ENCODE results near the gene C10orf105.

C10orf105 gene

GRCh38 chr10:71756311-71757191 is 37.0 kb upstream of the C10orf105 start:
- H3K4me1 ChIP-seq (ENCODE audit: insufficient read depth, low read length) = peaks cover 3% of the 10 kb centered on the region; the same call in 1 of the 2 replicates
- no peaks in the 10 kb centered on the region for H3K36me3 ChIP-seq (ENCODE audit: insufficient read depth, low read depth, low read length)
- H3K9ac ChIP-seq (ENCODE audit: low read depth, low read length) = no peak overlapping the region
- H3K4me3 ChIP-seq (ENCODE audit: low read length) = no peak overlapping the region
- H3K27ac ChIP-seq (ENCODE audit: low read length) = no peak overlapping the region
- no peaks in the 10 kb centered on the region for H3K27me3 ChIP-seq (ENCODE audit: insufficient read depth, low read length)
- H3K9me3 ChIP-seq (ENCODE audit: insufficient read depth, low read depth, low read length) = no peaks in the 10 kb centered on the region

GRCh38 chr10:71755179-71755879 is 35.8 kb upstream of the C10orf105 start:
- no peak overlapping the region for H3K4me3 ChIP-seq (ENCODE audit: low read length)
- no peaks in the 10 kb centered on the region for H3K36me3 ChIP-seq (ENCODE audit: insufficient read depth, low read depth, low read length)
- H3K27me3 ChIP-seq (ENCODE audit: insufficient read depth, low read length) = no peaks in the 10 kb centered on the region
- H3K9me3 ChIP-seq (ENCODE audit: insufficient read depth, low read depth, low read length) = no peaks in the 10 kb centered on the region
- no peak overlapping the region for H3K27ac ChIP-seq (ENCODE audit: low read length)
- H3K4me1 ChIP-seq (ENCODE audit: insufficient read depth, low read length) = peaks cover 3% of the 10 kb centered on the region; the same call in 1 of the 2 replicates
- no peak overlapping the region for H3K9ac ChIP-seq (ENCODE audit: low read depth, low read length)

GRCh38 chr10:71754562-71754961 is 35.0 kb upstream of the C10orf105 start:
- no peak overlapping the region for H3K4me3 ChIP-seq (ENCODE audit: low read length)
- no peaks in the 10 kb centered on the region for H3K9me3 ChIP-seq (ENCODE audit: insufficient read depth, low read depth, low read length)
- H3K9ac ChIP-seq (ENCODE audit: low read depth, low read length) = no peak overlapping the region
- H3K27ac ChIP-seq (ENCODE audit: low read length) = no peak overlapping the region
- no peaks in the 10 kb centered on the region for H3K36me3 ChIP-seq (ENCODE audit: insufficient read depth, low read depth, low read length)
- H3K4me1 ChIP-seq (ENCODE audit: insufficient read depth, low read length) = peaks cover 3% of the 10 kb centered on the region; the same call in 1 of the 2 replicates
- no peaks in the 10 kb centered on the region for H3K27me3 ChIP-seq (ENCODE audit: insufficient read depth, low read length)

GRCh38 chr10:71753960-71754505 is 34.5 kb upstream of the C10orf105 start:
- Histone ChIP-seq H3K9me3 (ENCODE audit: insufficient read depth, low read depth, low read length) (no peaks in the 10 kb centered on the region), H3K36me3 (ENCODE audit: insufficient read depth, low read depth, low read length) (no peaks in the 10 kb centered on the region), H3K4me3 (ENCODE audit: low read length) (no peak overlapping the region), H3K9ac (ENCODE audit: low read depth, low read length) (no peak overlapping the region), H3K27me3 (ENCODE audit: insufficient read depth, low read length) (no peaks in the 10 kb centered on the region), H3K27ac (ENCODE audit: low read length) (no peak overlapping the region), H3K4me1 (ENCODE audit: insufficient read depth, low read length) (peaks cover 3% of the 10 kb centered on the region; the same call in 1 of the 2 replicates)

GRCh38 chr10:71753091-71753959 is 33.7 kb upstream of the C10orf105 start:
- Histone ChIP-seq H3K4me1 (ENCODE audit: insufficient read depth, low read length) (peaks cover 3% of the 10 kb centered on the region; the same call in 1 of the 2 replicates), H3K4me3 (ENCODE audit: low read length) (no peak overlapping the region), H3K27ac (ENCODE audit: low read length) (no peak overlapping the region), H3K9ac (ENCODE audit: low read depth, low read length) (no peak overlapping the region), H3K9me3 (ENCODE audit: insufficient read depth, low read depth, low read length) (no peaks in the 10 kb centered on the region), H3K36me3 (ENCODE audit: insufficient read depth, low read depth, low read length) (no peaks in the 10 kb centered on the region), H3K27me3 (ENCODE audit: insufficient read depth, low read length) (no peaks in the 10 kb centered on the region)

- Histone ChIP-seq H3K9ac (ENCODE audit: low read depth, low read length) (no peak overlapping the region), H3K4me1 (ENCODE audit: insufficient read depth, low read length) (peaks cover 3% of the 10 kb centered on the region; the same call in 1 of the 2 replicates), H3K36me3 (ENCODE audit: insufficient read depth, low read depth, low read length) (no peaks in the 10 kb centered on the region), H3K9me3 (ENCODE audit: insufficient read depth, low read depth, low read length) (no peaks in the 10 kb centered on the region), H3K27ac (ENCODE audit: low read length) (no peak overlapping the region), H3K27me3 (ENCODE audit: insufficient read depth, low read length) (no peaks in the 10 kb centered on the region), H3K4me3 (ENCODE audit: low read length) (no peak overlapping the region)
Measured at GRCh38 chr10:71752391-71753090, 33.0 kb upstream of the C10orf105 start.

- H3K27me3 ChIP-seq (ENCODE audit: insufficient read depth, low read length) = no peaks in the 10 kb centered on the region
- no peaks in the 10 kb centered on the region for H3K9me3 ChIP-seq (ENCODE audit: insufficient read depth, low read depth, low read length)
- H3K9ac ChIP-seq (ENCODE audit: low read depth, low read length) = no peak overlapping the region
- H3K36me3 ChIP-seq (ENCODE audit: insufficient read depth, low read depth, low read length) = no peaks in the 10 kb centered on the region
- H3K4me3 ChIP-seq (ENCODE audit: low read length) = no peak overlapping the region
- no peaks in the 10 kb centered on the region for H3K4me1 ChIP-seq (ENCODE audit: insufficient read depth, low read length)
- no peak overlapping the region for H3K27ac ChIP-seq (ENCODE audit: low read length)
Measured at GRCh38 chr10:71751515-71752224, 32.1 kb upstream of the C10orf105 start.

- no peaks in the 10 kb centered on the region for H3K4me1 ChIP-seq (ENCODE audit: insufficient read depth, low read length)
Measured at GRCh38 chr10:71750986-71751385, 31.4 kb upstream of the C10orf105 start.

GRCh38 chr10:71750124-71750841 is 30.7 kb upstream of the C10orf105 start:
- no peak overlapping the region for H3K9ac ChIP-seq (ENCODE audit: low read depth, low read length)
- H3K27ac ChIP-seq (ENCODE audit: low read length) = no peak overlapping the region
- no peaks in the 10 kb centered on the region for H3K4me1 ChIP-seq (ENCODE audit: insufficient read depth, low read length)
- no peaks in the 10 kb centered on the region for H3K27me3 ChIP-seq (ENCODE audit: insufficient read depth, low read length)
- H3K4me3 ChIP-seq (ENCODE audit: low read length) = no peak overlapping the region
- H3K9me3 ChIP-seq (ENCODE audit: insufficient read depth, low read depth, low read length) = no peaks in the 10 kb centered on the region
- no peaks in the 10 kb centered on the region for H3K36me3 ChIP-seq (ENCODE audit: insufficient read depth, low read depth, low read length)

More at GRCh38 chr10:71750986-71751385, 31.4 kb upstream of the C10orf105 start:
- H3K27ac ChIP-seq (ENCODE audit: low read length) = no peak overlapping the region
- H3K27me3 ChIP-seq (ENCODE audit: insufficient read depth, low read length) = no peaks in the 10 kb centered on the region
- H3K4me3 ChIP-seq (ENCODE audit: low read length) = no peak overlapping the region
- H3K9ac ChIP-seq (ENCODE audit: low read depth, low read length) = no peak overlapping the region
- no peaks in the 10 kb centered on the region for H3K9me3 ChIP-seq (ENCODE audit: insufficient read depth, low read depth, low read length)
- no peaks in the 10 kb centered on the region for H3K36me3 ChIP-seq (ENCODE audit: insufficient read depth, low read depth, low read length)

GRCh38 chr10:71749396-71749795 is 29.8 kb upstream of the C10orf105 start:
- Histone ChIP-seq H3K4me3 (ENCODE audit: low read length) (no peak overlapping the region), H3K4me1 (ENCODE audit: insufficient read depth, low read length) (no peaks in the 10 kb centered on the region), H3K36me3 (ENCODE audit: insufficient read depth, low read depth, low read length) (no peaks in the 10 kb centered on the region), H3K27ac (ENCODE audit: low read length) (no peak overlapping the region), H3K27me3 (ENCODE audit: insufficient read depth, low read length) (no peaks in the 10 kb centered on the region), H3K9me3 (ENCODE audit: insufficient read depth, low read depth, low read length) (no peaks in the 10 kb centered on the region), H3K9ac (ENCODE audit: low read depth, low read length) (no peak overlapping the region)
